HG03064 (cell line): ENCODE measurements around the gene MFSD1.

Experiments used
- ATAC-seq: cut with Tn5 transposase; IDR thresholded peaks from one replicate; pipeline ENCODE4 v1.9.1; 2021; ENCODE audit warnings: low read depth; ENCODE audit not compliant: unreplicated experiment

MFSD1 gene

GRCh38 chr3:158863247-158863646 lies 61.4 kb downstream of the MFSD1 start:
- ATAC-seq: no peak

DNA sequence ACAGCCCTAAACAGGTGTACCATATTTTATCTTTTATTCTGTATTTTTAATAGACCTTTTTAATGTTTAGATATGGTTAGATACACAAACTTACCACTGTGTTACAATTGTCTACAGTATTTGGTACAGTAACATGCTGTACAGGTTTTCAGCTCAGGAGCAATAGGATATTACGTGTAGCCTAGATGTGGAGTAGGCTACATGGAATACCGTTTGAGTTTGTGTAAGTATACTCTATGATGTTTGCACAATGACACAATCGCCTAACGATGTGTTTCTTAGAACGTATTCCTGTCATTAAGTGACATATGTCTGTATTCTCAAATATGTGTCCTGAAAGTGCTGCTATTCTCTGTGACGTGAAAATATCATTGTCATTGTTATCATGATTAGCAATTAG lies 62.6 kb downstream of the MFSD1 start:
- no peak for ATAC-seq

- ATAC-seq: no peak
Observed at GRCh38 chr3:158875700-158876099, 73.8 kb downstream of the MFSD1 start.
